Measurements from ENCODE around the gene TMEM43.
A peak's percentile ranks its signal among the peaks of the same experiment; 100 is the strongest.

The TMEM43 gene

DNA sequence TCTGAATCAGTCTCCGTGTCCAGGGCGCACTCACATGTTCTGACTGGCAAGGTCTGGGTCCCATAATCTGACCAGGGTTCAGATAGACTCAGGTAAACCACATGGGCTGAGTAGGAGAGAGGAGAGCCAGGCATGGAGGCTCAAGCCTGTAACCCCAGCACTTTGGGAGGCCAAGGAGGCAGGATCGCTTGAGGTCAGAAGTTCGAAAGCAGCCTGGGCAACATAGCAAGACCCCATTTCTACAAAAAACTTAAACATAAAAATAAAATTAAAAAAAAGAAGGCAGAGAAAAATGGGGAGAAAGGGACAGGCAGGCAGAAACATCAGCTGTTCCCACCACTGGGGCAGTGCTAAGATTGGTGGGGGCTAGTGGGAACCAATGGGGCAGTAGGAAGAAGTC, 5.4 kb downstream of the TMEM43 start:
- Histone ChIP-seq H3K36me3 (ENCODE audit: control insufficient read depth in 2 of 2, insufficient read depth in 2 of 2, low read length in 2 of 2) (peaks cover 53 to 69% of the 10 kb centered on the region in 2 donors), H3K4me3 (ENCODE audit: low read length in 2 of 2) (no peak overlapping the region), H3K9ac (ENCODE audit: low read depth in 1 of 2, low read length in 2 of 2) (no peak overlapping the region), H3K27me3 (ENCODE audit: control insufficient read depth in 2 of 2, insufficient read depth in 2 of 2, low read length in 2 of 2) (no peaks in the 10 kb centered on the region), H3K9me3 (ENCODE audit: control insufficient read depth in 2 of 2, low read length in 2 of 2) (no peaks in the 10 kb centered on the region), H3K27ac (ENCODE audit: low read depth in 2 of 2, low read length in 2 of 2) (no peak overlapping the region), H3K4me1 (ENCODE audit: control insufficient read depth in 2 of 2, insufficient read depth in 2 of 2, low read length in 2 of 2) (peaks cover 24 to 27% of the 10 kb centered on the region in 2 donors)

DNA sequence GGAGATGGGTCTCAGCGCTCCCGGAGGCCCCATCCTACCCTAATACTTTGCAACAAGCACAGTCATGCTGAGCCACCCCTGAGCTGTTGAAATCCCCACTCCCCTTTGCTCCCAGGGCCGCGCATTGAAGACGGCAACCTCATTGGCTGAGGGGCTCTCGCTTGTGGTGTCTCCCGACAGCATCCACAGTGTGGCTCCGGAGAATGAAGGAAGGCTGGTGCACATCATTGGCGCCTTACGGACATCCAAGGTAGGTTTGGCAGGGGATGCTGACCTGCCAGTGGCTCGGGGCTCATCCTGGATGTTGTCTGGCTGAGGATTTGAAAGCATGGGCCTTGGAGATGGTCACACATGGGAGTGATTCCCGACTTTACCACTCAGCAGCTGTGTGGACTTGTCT, 5.9 kb downstream of the TMEM43 start:
- Histone ChIP-seq H3K36me3 (ENCODE audit: control insufficient read depth in 2 of 2, insufficient read depth in 2 of 2, low read length in 2 of 2) (peaks cover 57 to 73% of the 10 kb centered on the region in 2 donors), H3K9ac (ENCODE audit: low read depth in 1 of 2, low read length in 2 of 2) (no peak overlapping the region), H3K4me3 (ENCODE audit: low read length in 2 of 2) (no peak overlapping the region), H3K27me3 (ENCODE audit: control insufficient read depth in 2 of 2, insufficient read depth in 2 of 2, low read length in 2 of 2) (no peaks in the 10 kb centered on the region), H3K27ac (ENCODE audit: low read depth in 2 of 2, low read length in 2 of 2) (no peak overlapping the region), H3K9me3 (ENCODE audit: control insufficient read depth in 2 of 2, low read length in 2 of 2) (no peaks in the 10 kb centered on the region), H3K4me1 (ENCODE audit: control insufficient read depth in 2 of 2, insufficient read depth in 2 of 2, low read length in 2 of 2) (peaks cover 22 to 23% of the 10 kb centered on the region in 2 donors)

- no peak overlapping the region for H3K9ac ChIP-seq (ENCODE audit: low read depth in 1 of 2, low read length in 2 of 2)
- no peaks in the 10 kb centered on the region for H3K9me3 ChIP-seq (ENCODE audit: control insufficient read depth in 2 of 2, low read length in 2 of 2)
- H3K36me3 ChIP-seq (ENCODE audit: control insufficient read depth in 2 of 2, insufficient read depth in 2 of 2, low read length in 2 of 2), result peaks cover 62 to 78% of the 10 kb centered on the region in 2 donors
- no peak overlapping the region for H3K4me3 ChIP-seq (ENCODE audit: low read length in 2 of 2)
- H3K27me3 ChIP-seq (ENCODE audit: control insufficient read depth in 2 of 2, insufficient read depth in 2 of 2, low read length in 2 of 2), result no peaks in the 10 kb centered on the region
- H3K27ac ChIP-seq (ENCODE audit: low read depth in 2 of 2, low read length in 2 of 2), result no peak overlapping the region
- H3K4me1 ChIP-seq (ENCODE audit: control insufficient read depth in 2 of 2, insufficient read depth in 2 of 2, low read length in 2 of 2), result peaks cover 18% of the 10 kb centered on the region in 2 donors
Measured at GRCh38 chr3:14131134-14131533, 6.3 kb downstream of the TMEM43 start.

- Histone ChIP-seq H3K9me3 (ENCODE audit: control insufficient read depth in 2 of 2, low read length in 2 of 2) (no peaks in the 10 kb centered on the region), H3K4me1 (ENCODE audit: control insufficient read depth in 2 of 2, insufficient read depth in 2 of 2, low read length in 2 of 2) (peaks cover 9 to 10% of the 10 kb centered on the region in 2 donors), H3K4me3 (ENCODE audit: low read length in 2 of 2) (no peak overlapping the region), H3K9ac (ENCODE audit: low read depth in 1 of 2, low read length in 2 of 2) (no peak overlapping the region), H3K27me3 (ENCODE audit: control insufficient read depth in 2 of 2, insufficient read depth in 2 of 2, low read length in 2 of 2) (no peaks in the 10 kb centered on the region), H3K36me3 (ENCODE audit: control insufficient read depth in 2 of 2, insufficient read depth in 2 of 2, low read length in 2 of 2) (peaks cover 64 to 83% of the 10 kb centered on the region in 2 donors), H3K27ac (ENCODE audit: low read depth in 2 of 2, low read length in 2 of 2) (no peak overlapping the region)
Measured at GRCh38 chr3:14132120-14132519, 7.3 kb downstream of the TMEM43 start.

GRCh38 chr3:14132689-14133088, 7.8 kb downstream of the TMEM43 start:
- H3K4me3 ChIP-seq (ENCODE audit: low read length in 2 of 2), result no peak overlapping the region
- H3K36me3 ChIP-seq (ENCODE audit: control insufficient read depth in 2 of 2, insufficient read depth in 2 of 2, low read length in 2 of 2), result peaks cover 68 to 84% of the 10 kb centered on the region in 2 donors
- H3K9me3 ChIP-seq (ENCODE audit: control insufficient read depth in 2 of 2, low read length in 2 of 2), result no peaks in the 10 kb centered on the region
- peak overlapping the region in 1 of 2 donors; percentile 16 for H3K27ac ChIP-seq (ENCODE audit: low read depth in 2 of 2, low read length in 2 of 2)
- H3K9ac ChIP-seq (ENCODE audit: low read depth in 1 of 2, low read length in 2 of 2), result peak overlapping the region in 1 of 2 donors; percentile 15
- H3K27me3 ChIP-seq (ENCODE audit: control insufficient read depth in 2 of 2, insufficient read depth in 2 of 2, low read length in 2 of 2), result no peaks in the 10 kb centered on the region
- peaks cover 9 to 10% of the 10 kb centered on the region in 2 donors for H3K4me1 ChIP-seq (ENCODE audit: control insufficient read depth in 2 of 2, insufficient read depth in 2 of 2, low read length in 2 of 2)

DNA sequence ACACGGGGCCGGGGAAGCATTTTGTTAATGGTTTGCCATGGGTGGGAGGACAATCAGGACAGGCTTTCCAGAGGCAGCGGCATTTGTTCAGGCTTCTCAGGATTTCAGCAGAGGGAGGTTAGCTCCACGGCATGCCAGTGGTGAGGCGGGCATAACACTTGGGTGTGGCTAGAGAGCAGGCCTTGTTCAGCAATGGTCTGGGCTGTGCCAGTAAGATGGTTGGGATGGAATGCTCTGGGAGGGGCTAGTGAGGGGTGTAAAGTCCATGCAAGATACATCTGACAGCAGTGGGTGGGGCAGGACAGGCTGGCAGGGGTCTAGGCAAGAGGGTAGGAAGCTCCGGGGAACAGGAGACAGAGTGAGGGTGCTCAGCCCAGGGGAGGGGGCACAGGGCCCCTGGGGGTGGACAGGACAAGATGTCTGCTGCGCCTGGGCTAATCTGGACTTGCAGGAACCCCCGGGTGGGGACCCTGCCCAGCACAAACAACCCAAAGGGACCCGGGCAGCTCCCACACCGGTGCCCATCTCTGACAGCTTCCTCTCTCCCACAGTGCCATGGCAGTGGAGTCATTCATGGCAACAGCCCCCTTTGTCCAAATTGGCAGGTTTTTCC, 8.4 kb downstream of the TMEM43 start:
- Histone ChIP-seq H3K9ac (ENCODE audit: low read depth in 1 of 2, low read length in 2 of 2) (peak overlapping the region in 1 of 2 donors; percentile 15), H3K36me3 (ENCODE audit: control insufficient read depth in 2 of 2, insufficient read depth in 2 of 2, low read length in 2 of 2) (peaks cover 70 to 83% of the 10 kb centered on the region in 2 donors), H3K27me3 (ENCODE audit: control insufficient read depth in 2 of 2, insufficient read depth in 2 of 2, low read length in 2 of 2) (no peaks in the 10 kb centered on the region), H3K4me1 (ENCODE audit: control insufficient read depth in 2 of 2, insufficient read depth in 2 of 2, low read length in 2 of 2) (peaks cover 9 to 10% of the 10 kb centered on the region in 2 donors), H3K9me3 (ENCODE audit: control insufficient read depth in 2 of 2, low read length in 2 of 2) (no peaks in the 10 kb centered on the region), H3K4me3 (ENCODE audit: low read length in 2 of 2) (peak overlapping the region in 1 of 2 donors; percentile 36), H3K27ac (ENCODE audit: low read depth in 2 of 2, low read length in 2 of 2) (peak overlapping the region in 1 of 2 donors; percentile 16)

DNA sequence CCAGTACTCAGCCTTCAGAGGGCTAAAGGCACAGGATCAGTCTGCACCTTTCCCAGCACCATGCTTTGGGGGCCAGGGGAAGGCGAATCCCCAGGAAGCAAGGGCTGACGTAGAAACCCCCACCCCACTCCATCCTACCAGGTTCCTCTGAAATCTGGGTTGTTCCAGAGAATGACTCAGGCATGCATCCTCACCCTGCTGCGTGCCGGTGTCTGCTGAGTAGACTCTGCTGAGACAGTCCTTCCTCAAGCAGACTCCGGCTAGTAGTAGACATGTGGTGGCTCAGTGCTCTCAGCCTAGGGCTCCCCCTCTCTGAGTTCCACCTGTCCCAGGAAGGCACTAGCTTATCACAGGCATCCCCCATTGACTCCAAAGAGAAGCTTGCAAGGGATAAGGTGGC, 9.0 kb downstream of the TMEM43 start:
- Histone ChIP-seq H3K27ac (ENCODE audit: low read depth in 2 of 2, low read length in 2 of 2) (no peak overlapping the region), H3K4me3 (ENCODE audit: low read length in 2 of 2) (no peak overlapping the region), H3K9ac (ENCODE audit: low read depth in 1 of 2, low read length in 2 of 2) (no peak overlapping the region), H3K4me1 (ENCODE audit: control insufficient read depth in 2 of 2, insufficient read depth in 2 of 2, low read length in 2 of 2) (peaks cover 9 to 10% of the 10 kb centered on the region in 2 donors), H3K27me3 (ENCODE audit: control insufficient read depth in 2 of 2, insufficient read depth in 2 of 2, low read length in 2 of 2) (no peaks in the 10 kb centered on the region), H3K9me3 (ENCODE audit: control insufficient read depth in 2 of 2, low read length in 2 of 2) (no peaks in the 10 kb centered on the region), H3K36me3 (ENCODE audit: control insufficient read depth in 2 of 2, insufficient read depth in 2 of 2, low read length in 2 of 2) (peaks cover 72 to 84% of the 10 kb centered on the region in 2 donors)

- Histone ChIP-seq H3K4me3 (ENCODE audit: low read length in 2 of 2) (no peak overlapping the region), H3K27ac (ENCODE audit: low read depth in 2 of 2, low read length in 2 of 2) (no peak overlapping the region), H3K9ac (ENCODE audit: low read depth in 1 of 2, low read length in 2 of 2) (no peak overlapping the region), H3K27me3 (ENCODE audit: control insufficient read depth in 2 of 2, insufficient read depth in 2 of 2, low read length in 2 of 2) (no peaks in the 10 kb centered on the region), H3K4me1 (ENCODE audit: control insufficient read depth in 2 of 2, insufficient read depth in 2 of 2, low read length in 2 of 2) (peaks cover 9 to 10% of the 10 kb centered on the region in 2 donors), H3K9me3 (ENCODE audit: control insufficient read depth in 2 of 2, low read length in 2 of 2) (no peaks in the 10 kb centered on the region), H3K36me3 (ENCODE audit: control insufficient read depth in 2 of 2, insufficient read depth in 2 of 2, low read length in 2 of 2) (peaks cover 74 to 85% of the 10 kb centered on the region in 2 donors)
Measured at GRCh38 chr3:14134291-14134690, 9.4 kb downstream of the TMEM43 start.

DNA sequence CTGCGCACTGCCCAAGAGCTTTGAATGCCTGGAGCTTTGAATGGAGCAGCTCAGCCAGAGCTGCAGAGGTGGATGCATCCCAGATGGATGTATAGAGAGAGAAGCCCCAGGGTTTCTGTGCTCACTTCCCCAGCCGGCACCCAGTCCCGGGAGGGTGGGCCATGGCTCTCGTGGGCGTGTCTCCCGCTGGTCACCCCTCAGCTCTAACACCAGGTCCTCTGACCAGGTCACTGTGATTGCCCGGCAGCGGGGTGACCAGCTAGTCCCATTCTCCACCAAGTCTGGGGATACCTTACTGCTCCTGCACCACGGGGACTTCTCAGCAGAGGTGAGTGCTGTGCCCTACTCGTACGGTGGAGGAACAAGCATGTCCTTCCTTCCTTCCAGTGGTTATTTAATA, 10.7 kb downstream of the TMEM43 start:
- H3K4me3 ChIP-seq (ENCODE audit: low read length in 2 of 2), result no peak overlapping the region
- no peaks in the 10 kb centered on the region for H3K9me3 ChIP-seq (ENCODE audit: control insufficient read depth in 2 of 2, low read length in 2 of 2)
- H3K27me3 ChIP-seq (ENCODE audit: control insufficient read depth in 2 of 2, insufficient read depth in 2 of 2, low read length in 2 of 2), result no peaks in the 10 kb centered on the region
- H3K27ac ChIP-seq (ENCODE audit: low read depth in 2 of 2, low read length in 2 of 2), result no peak overlapping the region
- H3K4me1 ChIP-seq (ENCODE audit: control insufficient read depth in 2 of 2, insufficient read depth in 2 of 2, low read length in 2 of 2), result peaks cover 9 to 10% of the 10 kb centered on the region in 2 donors
- H3K36me3 ChIP-seq (ENCODE audit: control insufficient read depth in 2 of 2, insufficient read depth in 2 of 2, low read length in 2 of 2), result peaks cover 72 to 77% of the 10 kb centered on the region in 2 donors
- no peak overlapping the region for H3K9ac ChIP-seq (ENCODE audit: low read depth in 1 of 2, low read length in 2 of 2)

GRCh38 chr3:14137004-14137403, 12.2 kb downstream of the TMEM43 start:
- Histone ChIP-seq H3K27me3 (ENCODE audit: control insufficient read depth in 2 of 2, insufficient read depth in 2 of 2, low read length in 2 of 2) (no peaks in the 10 kb centered on the region), H3K4me3 (ENCODE audit: low read length in 2 of 2) (no peak overlapping the region), H3K4me1 (ENCODE audit: control insufficient read depth in 2 of 2, insufficient read depth in 2 of 2, low read length in 2 of 2) (peaks cover 10 to 12% of the 10 kb centered on the region in 2 donors), H3K9me3 (ENCODE audit: control insufficient read depth in 2 of 2, low read length in 2 of 2) (no peaks in the 10 kb centered on the region), H3K9ac (ENCODE audit: low read depth in 1 of 2, low read length in 2 of 2) (no peak overlapping the region), H3K36me3 (ENCODE audit: control insufficient read depth in 2 of 2, insufficient read depth in 2 of 2, low read length in 2 of 2) (peaks cover 64 to 67% of the 10 kb centered on the region in 2 donors), H3K27ac (ENCODE audit: low read depth in 2 of 2, low read length in 2 of 2) (no peak overlapping the region)

Measured in mucosa of rectum (tissue), 2 donors.